OCI-LY7 (cell line): ENCODE measurements around the gene GALNT10. TPM values are rescaled to one million over a fixed set of nuclear protein-coding genes. Genes with fewer than 3 reads are reported as not detected.

ENCODE experiments used
- BruUV-seq: library from RNA; stranded (reverse); fragments of 400-500 nt; replicated peaks from 2 replicates; lab custom pipeline; 2021; lab: Mats Ljungman, UMichigan
- CTCF ChIA-PET: fragments of 300-600 bp; sonication (Branson Sonifier 250); formaldehyde crosslinking; loops from one replicate; lab custom pipeline; 2022; ENCODE audit warnings: antibody characterized with exemption; ENCODE audit not compliant: unreplicated experiment; lab: Charles Lee
- POLR2A ChIA-PET: fragments of 300-600 bp; sonication (Branson Sonifier 250); formaldehyde crosslinking; loops from one replicate; lab custom pipeline; 2022; ENCODE audit warnings: antibody characterized with exemption; lab: Charles Lee
- DNase-seq: peaks from one replicate; pipeline ENCODE4 v3.0.0-alpha.2; 2015; ENCODE audit warnings: low spot score
- H2AFZ ChIP-seq: fragments of 200-600 bp; sonication (generic), shearing (Covaris generic); 2 replicates; pipeline ENCODE4 v1.6.1; 2014; ENCODE audit warnings: mild to moderate bottlenecking, antibody characterized with exemption, low read length, moderate library complexity
- H3K27ac ChIP-seq: fragments of 200-600 bp; sonication (generic); 2 replicates; pipeline ENCODE4 v1.5.1; 2014; ENCODE audit warnings: mixed run types, low read depth, mild to moderate bottlenecking, moderate library complexity, low read length, inconsistent platforms; ENCODE audit not compliant: poor library complexity, severe bottlenecking
- H3K36me3 ChIP-seq: fragments of 200-600 bp; sonication (generic); 2 replicates; pipeline ENCODE4 v1.6.1; 2014; ENCODE audit warnings: mild to moderate bottlenecking, antibody characterized with exemption, low read length, moderate library complexity, mixed read lengths; ENCODE audit not compliant: insufficient read depth
- H3K4me1 ChIP-seq: fragments of 200-600 bp; sonication (generic); 2 replicates; pipeline ENCODE4 v1.5.1; 2014; ENCODE audit warnings: mild to moderate bottlenecking, low read length; ENCODE audit not compliant: insufficient read depth, poor library complexity, severe bottlenecking
- H3K4me2 ChIP-seq: fragments of 200-600 bp; sonication (generic); 2 replicates; pipeline ENCODE4 v1.6.1; 2014; ENCODE audit warnings: mild to moderate bottlenecking, low read length
- H3K4me3 ChIP-seq: fragments of 200-600 bp; sonication (generic); 2 replicates; pipeline ENCODE4 v1.5.1; 2014; ENCODE audit warnings: mild to moderate bottlenecking, low read depth, low read length; ENCODE audit not compliant: poor library complexity, severe bottlenecking
- H3K79me2 ChIP-seq: fragments of 200-600 bp; sonication (generic); 2 replicates; pipeline ENCODE4 v1.6.1; 2016; ENCODE audit warnings: low read depth, mild to moderate bottlenecking, low read length, moderate library complexity, mixed read lengths; ENCODE audit not compliant: insufficient read depth
- H3K9me2 ChIP-seq: fragments of 200-600 bp; sonication (generic); 2 replicates; pipeline ENCODE4 v1.6.1; 2016; ENCODE audit warnings: mild to moderate bottlenecking, low read length, mixed read lengths; ENCODE audit not compliant: insufficient read depth
- H3K9me3 ChIP-seq: fragments of 200-600 bp; sonication (generic); 2 replicates; pipeline ENCODE4 v1.6.1; 2014; ENCODE audit warnings: mild to moderate bottlenecking, mixed run types, low read length, mixed read lengths
- H4K20me1 ChIP-seq: fragments of 200-600 bp; sonication (generic); 2 replicates; pipeline ENCODE4 v1.6.1; 2014; ENCODE audit warnings: mild to moderate bottlenecking, antibody characterized with exemption, low read length, moderate library complexity, mixed read lengths; ENCODE audit not compliant: insufficient read depth
- EZH2phosphoT487 ChIP-seq: fragments of 200-600 bp; sonication (generic); IDR thresholded peaks from 2 replicates; pipeline ENCODE4 v1.6.1; 2018; ENCODE audit warnings: low read depth, borderline replicate concordance, mild to moderate bottlenecking, mixed run types, antibody characterized with exemption, low read length, moderate library complexity, mixed read lengths
- intact Hi-C: fragments of 100-400 bp; cut with micrococcal nuclease; formaldehyde crosslinking; loops from one replicate; pipeline ENCODE4 v1.10.0; 2022; ENCODE audit not compliant: unreplicated experiment
- total RNA-seq, 2 experiments: library from RNA; depleted of rRNA in 1 of 2; stranded (reverse); fragments of >200 nt in 1 of 2; shearing (Covaris generic) in 1 of 2; gene quantifications; 2 replicates each; pipeline ENCODE4 v1.2.3, GENCODE V29; 2014 to 2022
- TF ChIP-seq, protein P1 (sequence below): fragments of 200-600 bp; sonication (generic); conservative IDR thresholded peaks from 2 replicates; pipeline ENCODE4 v1.5.1; 2014; ENCODE audit warnings: mild to moderate bottlenecking, antibody characterized with exemption, low read length, moderate library complexity, mixed read lengths

Gene GALNT10
- total RNA-seq, 2 experiments from 2014 or later = 7.3 to 20.6 TPM

DNA sequence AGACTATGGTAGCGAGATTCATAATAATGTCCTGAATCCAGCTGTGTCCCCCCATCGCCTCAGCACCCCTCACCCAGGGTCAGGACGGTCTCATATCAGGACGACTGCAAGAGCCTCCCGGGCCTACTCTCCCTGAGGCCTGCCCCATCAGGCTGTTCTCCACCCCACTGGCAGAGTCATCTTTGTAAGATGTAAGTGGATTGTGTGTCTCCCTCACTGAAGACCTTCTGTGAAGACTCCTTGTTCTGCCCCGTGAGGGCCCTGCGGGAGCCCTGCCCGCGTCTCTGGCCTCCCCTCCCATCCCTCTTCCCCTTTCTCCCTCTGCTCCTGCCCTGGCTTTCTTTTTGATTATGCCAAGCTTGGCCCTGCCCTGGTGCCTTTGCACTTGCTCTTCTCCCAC is 211.4 kb downstream of the GALNT10 start:
- POLR2A ChIA-PET = interaction anchor here (0.6 kb wide), 1 partner anchor 331 kb away, joined by 3 read pairs; no protein-coding TSS in a partner anchor
- no peaks in the 10 kb centered on the region for H3K9me2 ChIP-seq

DNA sequence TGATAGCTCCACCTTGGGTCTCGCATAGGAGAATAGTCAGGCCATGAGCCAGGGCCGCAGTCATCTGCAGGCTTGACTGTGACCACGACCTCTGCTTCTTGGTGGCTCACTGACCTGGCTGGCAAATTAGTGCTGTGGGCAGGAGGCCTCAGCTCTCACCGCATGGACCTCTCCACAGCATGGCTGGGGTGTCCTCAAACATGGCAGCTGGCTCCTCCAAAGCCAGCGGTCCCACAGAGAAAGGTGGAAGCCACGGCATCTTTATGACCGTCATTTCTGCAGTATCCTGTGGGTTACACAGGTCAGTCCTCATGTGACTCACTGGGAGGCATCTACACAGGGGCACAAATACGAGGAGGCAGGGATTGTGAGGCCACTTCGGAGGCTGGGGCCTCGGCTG is 212.1 kb downstream of the GALNT10 start:
- DNase-seq = no peak
- Histone ChIP-seq H3K9me3 (no peaks in the 10 kb centered on the region), H3K36me3 (no peaks in the 10 kb centered on the region), H3K4me2 (no peak overlapping the region), H3K27ac (no peak overlapping the region), H3K4me3 (no peak overlapping the region), H3K9me2 (no peaks in the 10 kb centered on the region), H3K79me2 (no peaks in the 10 kb centered on the region), H3K4me1 (no peaks in the 10 kb centered on the region), H2AFZ (no peak overlapping the region), H4K20me1 (no peaks in the 10 kb centered on the region)
- TF ChIP-seq EZH2phosphoT487 = no peak
- TF ChIP-seq, protein P1, sequence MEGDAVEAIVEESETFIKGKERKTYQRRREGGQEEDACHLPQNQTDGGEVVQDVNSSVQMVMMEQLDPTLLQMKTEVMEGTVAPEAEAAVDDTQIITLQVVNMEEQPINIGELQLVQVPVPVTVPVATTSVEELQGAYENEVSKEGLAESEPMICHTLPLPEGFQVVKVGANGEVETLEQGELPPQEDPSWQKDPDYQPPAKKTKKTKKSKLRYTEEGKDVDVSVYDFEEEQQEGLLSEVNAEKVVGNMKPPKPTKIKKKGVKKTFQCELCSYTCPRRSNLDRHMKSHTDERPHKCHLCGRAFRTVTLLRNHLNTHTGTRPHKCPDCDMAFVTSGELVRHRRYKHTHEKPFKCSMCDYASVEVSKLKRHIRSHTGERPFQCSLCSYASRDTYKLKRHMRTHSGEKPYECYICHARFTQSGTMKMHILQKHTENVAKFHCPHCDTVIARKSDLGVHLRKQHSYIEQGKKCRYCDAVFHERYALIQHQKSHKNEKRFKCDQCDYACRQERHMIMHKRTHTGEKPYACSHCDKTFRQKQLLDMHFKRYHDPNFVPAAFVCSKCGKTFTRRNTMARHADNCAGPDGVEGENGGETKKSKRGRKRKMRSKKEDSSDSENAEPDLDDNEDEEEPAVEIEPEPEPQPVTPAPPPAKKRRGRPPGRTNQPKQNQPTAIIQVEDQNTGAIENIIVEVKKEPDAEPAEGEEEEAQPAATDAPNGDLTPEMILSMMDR = no peak
- CTCF ChIA-PET = no interaction called here
- BruUV-seq = no TSS peak
- intact Hi-C loops = loop anchor here (5.0 kb wide), 1 partner anchor 220 kb away; no protein-coding TSS in a partner anchor
- POLR2A ChIA-PET = interaction anchor here (0.6 kb wide), 1 partner anchor 332 kb away, joined by 3 read pairs; no protein-coding TSS in a partner anchor

More for the DNA sequence above, 211.4 kb downstream of the GALNT10 start:
- Histone ChIP-seq H3K4me1 (no peaks in the 10 kb centered on the region), H3K79me2 (no peaks in the 10 kb centered on the region), H3K9me3 (no peaks in the 10 kb centered on the region), H3K36me3 (no peaks in the 10 kb centered on the region), H3K4me3 (no peak overlapping the region), H4K20me1 (no peaks in the 10 kb centered on the region), H2AFZ (no peak overlapping the region), H3K4me2 (no peak overlapping the region), H3K27ac (no peak overlapping the region)
- intact Hi-C loops = loop anchor here (5.0 kb wide), 1 partner anchor 220 kb away; no protein-coding TSS in a partner anchor
- CTCF ChIA-PET = no interaction called here
- BruUV-seq = no TSS peak
- TF ChIP-seq, protein P1 = no peak
- TF ChIP-seq EZH2phosphoT487 = no peak
- no peak for DNase-seq

DNA sequence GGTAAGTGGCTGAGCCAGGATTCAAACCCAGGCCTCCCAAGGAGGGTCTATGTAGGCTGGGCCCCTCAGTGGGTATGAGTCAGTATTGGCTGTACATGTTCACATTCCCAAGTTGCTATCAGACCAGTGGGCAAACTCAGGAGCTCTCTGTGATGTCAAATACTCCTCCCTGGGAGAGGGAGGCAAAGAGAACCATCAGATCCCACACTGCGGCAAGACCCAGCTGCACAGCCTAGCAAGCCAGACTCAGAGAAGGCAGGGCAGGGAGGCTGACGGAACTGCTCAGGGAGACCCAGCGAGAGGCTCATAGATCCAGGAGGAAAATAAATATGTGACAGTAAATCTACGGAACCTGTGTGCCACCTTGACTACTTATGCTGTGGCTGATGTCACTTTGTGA is 212.7 kb downstream of the GALNT10 start:
- Histone ChIP-seq H2AFZ (no peak overlapping the region), H3K27ac (no peak overlapping the region), H3K4me2 (no peak overlapping the region), H3K4me1 (no peaks in the 10 kb centered on the region), H3K9me2 (no peaks in the 10 kb centered on the region), H3K36me3 (no peaks in the 10 kb centered on the region), H3K9me3 (no peaks in the 10 kb centered on the region), H4K20me1 (no peaks in the 10 kb centered on the region), H3K4me3 (no peak overlapping the region), H3K79me2 (no peaks in the 10 kb centered on the region)
- ChIA-PET CTCF (no interaction called here), POLR2A (interaction anchor here (0.9 kb wide), 1 partner anchor 12 kb away, joined by 3 read pairs; no protein-coding TSS in a partner anchor)
- no TSS peak for BruUV-seq
- no peak for DNase-seq
- intact Hi-C loops = loop anchor here (5.0 kb wide), 1 partner anchor 221 kb away; no protein-coding TSS in a partner anchor
- no peak for TF ChIP-seq EZH2phosphoT487
- TF ChIP-seq, protein P1 = no peak
